Posterior cingulate gyrus (tissue), 11 donors: ENCODE results near the gene LAMC3.

Experiments
- DNase-seq, 10 donors: peaks; one replicate each; pipeline versions ENCODE4 v3.0.0 to v3.0.0-alpha.2; 2020 to 2021; ENCODE audit warnings: mixed read lengths in 3 of 10
- intact Hi-C: fragments of 100-400 bp; cut with DNase I; formaldehyde crosslinking; loops from one replicate; pipeline ENCODE4 v1.15.1; 2023

Gene LAMC3

DNA sequence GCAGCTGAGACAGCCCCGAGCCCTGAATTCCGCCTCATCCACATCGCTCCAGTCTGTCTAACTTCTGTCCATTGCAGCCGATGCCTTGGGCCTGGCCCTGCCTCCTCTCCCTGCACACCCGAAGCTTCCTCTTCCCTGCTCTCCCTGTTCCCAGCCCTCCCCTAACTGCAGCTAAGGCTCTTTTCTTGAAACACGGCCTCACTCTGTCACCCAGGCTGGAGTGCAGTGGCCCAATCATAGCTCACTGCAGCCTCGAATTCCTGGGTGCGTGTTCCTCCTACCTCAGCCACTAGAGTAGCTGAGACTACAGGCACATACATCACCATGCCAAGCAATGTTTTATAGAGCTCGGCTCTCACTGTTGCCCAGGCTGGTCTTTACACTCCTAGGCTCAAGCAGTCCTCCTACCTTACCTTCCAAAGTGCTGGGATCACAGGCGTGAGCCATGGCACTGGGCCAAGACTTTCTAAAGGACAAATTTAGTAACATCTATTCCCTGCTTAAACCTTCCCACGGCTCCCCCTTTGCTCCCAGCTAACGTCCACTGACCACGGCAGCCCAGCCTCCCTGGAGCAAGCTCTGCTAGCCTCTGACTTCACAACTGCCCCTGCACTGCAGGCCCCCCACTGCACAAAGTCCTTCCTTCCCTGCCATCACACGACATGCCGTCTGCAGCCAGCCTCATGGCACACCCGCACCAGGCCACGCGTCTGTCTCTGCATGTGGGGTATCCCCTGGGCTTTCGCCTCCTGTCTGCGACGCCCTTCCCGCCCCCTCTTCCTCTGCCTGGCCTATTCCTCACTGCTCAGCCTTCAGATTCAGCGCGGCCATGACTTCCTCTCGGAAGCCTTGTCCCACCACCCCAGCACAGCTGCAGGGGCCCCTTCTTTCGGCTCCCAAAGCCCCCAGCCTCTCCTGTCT, 28.6 kb downstream of the LAMC3 start:
- no peak for DNase-seq
- intact Hi-C loops = no loop called here

DNA sequence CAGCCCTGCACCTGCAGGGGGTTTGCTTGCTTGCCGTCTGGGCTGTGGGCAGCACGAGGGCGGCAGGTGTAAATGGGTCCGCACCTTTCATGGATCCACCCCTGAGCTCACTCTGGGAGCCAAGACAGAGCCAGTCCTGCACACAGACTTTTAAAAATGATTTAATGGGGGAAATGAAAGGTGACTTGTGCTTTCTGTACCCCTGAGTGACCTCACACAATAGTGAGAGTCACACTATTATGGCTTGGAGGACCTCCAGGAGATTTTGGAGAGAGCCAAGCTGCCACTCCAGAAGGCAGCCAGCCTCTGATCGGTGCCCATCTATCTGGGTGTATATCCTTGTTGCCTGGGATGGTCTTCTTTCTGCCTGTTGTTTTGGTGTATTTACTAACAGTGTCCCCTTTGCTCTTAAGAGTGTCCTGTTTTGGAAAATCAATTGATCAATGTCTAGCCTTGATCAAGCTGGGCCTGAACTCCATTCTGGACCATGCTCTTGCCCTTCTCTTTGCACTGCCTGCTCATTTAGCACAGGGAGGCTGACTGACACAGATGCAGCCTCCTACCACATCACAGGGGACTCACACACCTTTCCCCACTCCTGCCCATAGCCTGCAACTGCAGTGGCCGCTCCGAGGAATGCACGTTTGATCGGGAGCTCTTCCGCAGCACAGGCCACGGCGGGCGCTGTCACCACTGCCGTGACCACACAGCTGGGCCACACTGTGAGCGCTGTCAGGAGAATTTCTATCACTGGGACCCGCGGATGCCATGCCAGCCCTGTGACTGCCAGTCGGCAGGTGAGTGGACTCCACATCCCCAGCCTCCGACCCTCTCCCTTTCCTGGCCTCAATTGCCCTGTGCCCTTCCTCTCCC, 29.5 kb downstream of the LAMC3 start:
- intact Hi-C loops = no loop called here
- DNase-seq = no peak

- DNase-seq = no peak
- intact Hi-C loops = no loop called here
These were observed 30.4 kb downstream of the LAMC3 start for GRCh38 chr9:131039129-131039954.

GRCh38 chr9:131042666-131043065, 33.7 kb downstream of the LAMC3 start:
- intact Hi-C loops = no loop called here
- DNase-seq = no peak

DNA sequence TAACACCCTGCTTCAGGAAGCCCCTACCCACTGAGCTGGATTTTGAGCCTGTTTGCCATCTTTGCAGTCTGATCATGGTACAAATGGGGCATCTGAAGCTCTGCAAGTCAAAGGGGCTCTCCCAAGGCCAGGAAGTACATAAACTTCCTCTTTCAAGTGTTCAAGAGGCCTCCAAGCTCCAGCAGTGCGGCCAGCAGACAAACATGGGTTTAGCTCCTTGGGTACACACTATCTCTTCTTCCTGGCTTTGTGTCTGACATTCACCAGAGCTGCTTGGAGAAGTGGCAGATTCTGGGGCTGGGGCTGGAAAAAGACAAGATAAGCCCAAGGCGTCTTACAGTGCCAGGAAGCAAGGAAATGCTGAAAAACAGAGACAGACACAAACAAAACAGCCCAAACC, 34.1 kb downstream of the LAMC3 start:
- DNase-seq = no peak
- intact Hi-C loops = no loop called here

DNA sequence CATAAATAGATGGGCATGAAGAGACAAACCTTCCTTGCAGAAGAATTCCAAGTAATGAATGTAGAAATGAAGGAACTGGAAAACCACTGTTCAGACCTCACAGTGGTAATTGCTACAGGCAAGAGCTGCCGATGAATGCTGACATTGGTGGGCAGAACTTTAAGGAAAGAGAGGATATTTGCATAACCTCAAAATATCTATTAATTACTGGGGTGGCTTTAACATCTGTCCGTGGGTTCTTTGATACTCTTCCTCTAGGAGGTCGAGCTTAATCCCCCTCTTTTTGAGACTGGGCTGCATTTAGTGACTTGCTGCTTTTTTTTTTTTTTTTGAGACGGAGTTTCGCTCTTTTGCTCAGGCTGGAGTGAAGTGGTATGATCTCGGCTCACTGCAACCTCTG, 34.7 kb downstream of the LAMC3 start:
- DNase-seq = no peak
- intact Hi-C loops = no loop called here

GRCh38 chr9:131045300-131046092, 36.5 kb downstream of the LAMC3 start:
- peak in 1 of 10 donors; percentile 42 for DNase-seq
- intact Hi-C loops = loop anchor here (2.0 to 5.0 kb wide), 2 partner anchors 175 to 338 kb away; no protein-coding TSS in a partner anchor

- no peak for DNase-seq
These were observed 37.1 kb downstream of the LAMC3 start for GRCh38 chr9:131046093-131046380.

DNA sequence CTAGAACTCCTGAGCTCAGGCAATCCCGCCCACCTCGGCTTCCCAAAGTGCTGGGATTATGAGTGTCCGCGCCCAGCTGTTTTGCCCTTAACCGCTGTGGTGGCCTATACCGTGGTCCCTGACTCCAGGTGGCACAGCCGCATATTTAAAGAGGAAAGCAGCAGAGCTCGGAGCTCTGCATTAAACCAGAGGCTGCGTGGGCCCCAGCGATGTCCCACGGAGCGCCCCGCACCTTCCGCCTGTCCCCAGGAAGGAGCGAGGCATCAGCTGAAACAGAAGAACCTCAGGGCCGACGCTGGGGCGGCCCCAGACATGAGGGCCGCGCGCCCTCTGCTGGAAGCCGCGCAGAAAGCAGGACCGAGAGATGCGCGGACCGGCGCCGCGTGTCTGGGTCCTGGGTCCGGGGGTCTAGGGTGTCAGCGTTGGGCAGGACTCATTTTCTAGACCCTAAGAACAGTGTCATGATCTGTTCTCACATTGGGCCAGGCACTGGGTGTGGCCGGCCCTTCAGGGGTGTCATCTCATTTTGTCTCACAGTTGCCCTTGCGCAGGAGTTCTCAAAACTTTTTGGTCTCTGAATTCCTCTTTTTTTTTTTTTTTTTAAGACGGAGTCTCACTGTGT, 37.7 kb downstream of the LAMC3 start:
- peak; percentile 31 to 96 (median 68) for DNase-seq
- intact Hi-C loops = loop anchor here (2.0 to 5.0 kb wide), 2 partner anchors 176 to 339 kb away; no protein-coding TSS in a partner anchor

More at GRCh38 chr9:131046093-131046380, 37.1 kb downstream of the LAMC3 start:
- intact Hi-C loops = loop anchor here (2.0 to 5.0 kb wide), 2 partner anchors 175 to 339 kb away; no protein-coding TSS in a partner anchor

- DNase-seq = no peak
- intact Hi-C loops = loop anchor here (5.0 kb wide), 1 partner anchor 341 kb away; no protein-coding TSS in a partner anchor
These were observed 39.4 kb downstream of the LAMC3 start for GRCh38 chr9:131048332-131048731.

- intact Hi-C loops = loop anchor here (5.0 kb wide), 1 partner anchor 342 kb away; no protein-coding TSS in a partner anchor
These were observed 39.8 kb downstream of the LAMC3 start for GRCh38 chr9:131048820-131049219.

GRCh38 chr9:131049829-131050715, 41.1 kb downstream of the LAMC3 start:
- DNase-seq = no peak
- intact Hi-C loops = loop anchor here (5.0 kb wide), 1 partner anchor 343 kb away; no protein-coding TSS in a partner anchor

More at GRCh38 chr9:131048820-131049219, 39.8 kb downstream of the LAMC3 start:
- no peak for DNase-seq

GRCh38 chr9:131050831-131051230, 41.9 kb downstream of the LAMC3 start:
- no peak for DNase-seq
- intact Hi-C loops = no loop called here

DNA sequence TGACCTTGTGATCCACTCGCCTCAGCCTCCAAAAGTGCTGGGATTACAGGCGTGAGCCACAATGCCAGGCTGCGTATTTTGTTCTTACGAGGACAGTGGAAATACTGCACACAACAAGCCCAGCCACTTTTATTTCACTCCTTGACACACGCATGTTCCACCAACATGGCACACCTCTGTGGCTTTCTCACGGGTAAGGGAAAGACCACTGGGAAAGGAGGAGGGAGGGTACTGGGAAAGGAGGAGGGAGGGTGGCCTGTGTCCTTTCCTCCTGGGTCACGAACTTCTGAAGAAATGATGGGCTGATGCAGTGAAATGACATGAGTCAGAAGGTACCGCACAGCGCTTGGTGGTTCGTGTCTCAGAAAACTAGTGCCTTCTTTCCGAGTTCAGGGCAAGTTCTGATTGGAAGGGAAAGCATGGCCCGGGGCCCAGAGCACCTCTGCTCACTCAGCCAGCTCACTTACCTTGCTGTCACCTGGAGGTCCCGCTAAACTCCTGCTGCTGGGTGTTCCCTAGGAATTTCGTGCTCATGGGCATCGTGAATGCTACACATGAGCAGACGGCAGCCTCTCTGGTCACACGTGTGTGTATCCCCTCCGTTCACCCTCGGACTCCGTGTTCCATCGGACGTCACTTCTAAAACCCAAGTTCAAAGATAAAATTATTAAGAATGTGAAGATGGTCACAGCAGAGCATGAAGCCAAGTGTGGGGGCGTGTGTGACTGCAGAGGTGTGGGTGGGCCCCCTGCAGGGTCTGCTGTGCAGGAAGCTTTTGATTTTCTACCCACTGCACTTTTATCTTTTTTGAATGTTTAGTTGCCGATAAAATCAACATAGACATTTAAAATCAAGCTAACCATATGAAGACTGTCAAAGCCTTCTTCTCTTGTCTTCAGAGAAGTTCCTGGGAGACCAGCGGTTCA, 42.9 kb downstream of the LAMC3 start:
- DNase-seq = no peak
- intact Hi-C loops = no loop called here

GRCh38 chr9:131053896-131054295, 44.9 kb downstream of the LAMC3 start:
- intact Hi-C loops = no loop called here
- DNase-seq = peak in 2 of 10 donors; percentile 11 to 26

DNA sequence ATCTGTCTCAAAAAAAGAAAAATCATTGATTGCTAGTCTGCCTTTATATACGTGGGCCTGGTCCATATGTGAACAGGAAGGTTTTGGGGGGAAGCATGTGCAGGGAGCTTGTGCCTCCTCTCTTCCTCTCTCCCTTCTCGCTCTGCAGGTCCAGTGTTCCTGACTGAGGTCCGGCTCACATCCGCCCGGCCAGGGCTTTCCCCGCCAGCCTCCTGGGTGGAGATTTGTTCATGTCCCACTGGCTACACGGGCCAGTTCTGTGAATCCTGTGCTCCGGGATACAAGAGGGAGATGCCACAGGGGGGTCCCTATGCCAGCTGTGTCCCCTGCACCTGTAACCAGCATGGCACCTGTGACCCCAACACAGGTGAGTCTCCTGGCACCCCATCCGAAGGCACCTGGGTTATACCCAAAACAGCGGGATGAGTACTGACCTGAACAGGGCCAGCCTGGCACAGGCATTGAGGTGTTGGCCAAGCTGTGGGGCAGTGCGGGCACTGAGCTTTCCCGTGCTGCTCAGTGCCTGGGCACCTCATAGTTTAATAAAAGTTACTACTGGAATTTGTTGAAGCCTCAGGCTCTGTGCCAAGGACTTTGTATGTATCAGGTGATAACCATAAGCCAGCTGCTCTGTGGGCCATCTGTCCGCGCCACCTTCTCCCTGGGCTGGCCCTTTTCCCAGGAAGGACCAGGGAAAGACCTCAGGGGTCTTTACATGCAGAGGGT, 48.0 kb downstream of the LAMC3 start:
- intact Hi-C loops = no loop called here
- no peak for DNase-seq
